Putamen (tissue), 1 donor: ENCODE results near the gene KIF3C.
"Not testable (repeated sequence)": the region's sequence is repeated elsewhere in the genome, so short reads cannot be mapped to it uniquely, and the experiment has no call there.

ENCODE experiments used
- DNase-seq: peaks from one replicate; pipeline ENCODE4 v3.0.0-alpha.2; 2016; ENCODE audit warnings: low spot score

The KIF3C gene

GRCh38 chr2:25999406-25999805 is 17.1 kb upstream of the KIF3C start:
- DNase-seq, result not testable (repeated sequence)

- not testable (repeated sequence) for DNase-seq
Measured at GRCh38 chr2:25998816-25999383, 16.6 kb upstream of the KIF3C start.

GRCh38 chr2:25996844-25997243 is 14.5 kb upstream of the KIF3C start:
- no peak for DNase-seq

- no peak for DNase-seq
Measured at GRCh38 chr2:25994509-25994908, 12.2 kb upstream of the KIF3C start.

- no peak for DNase-seq
Measured at GRCh38 chr2:25993049-25993448, 10.8 kb upstream of the KIF3C start.

- DNase-seq, result no peak
Measured at GRCh38 chr2:25992556-25992955, 10.3 kb upstream of the KIF3C start.

GRCh38 chr2:25991965-25992364 is 9.7 kb upstream of the KIF3C start:
- DNase-seq, result no peak

- no peak for DNase-seq
Measured at GRCh38 chr2:25989154-25989553, 6.9 kb upstream of the KIF3C start.

- no peak for DNase-seq
Measured at GRCh38 chr2:25988134-25988533, 5.8 kb upstream of the KIF3C start.

- DNase-seq, result no peak
Measured at GRCh38 chr2:25983735-25984134, 1.4 kb upstream of the KIF3C start.

- no peak for DNase-seq
Measured at GRCh38 chr2:25982968-25983280, 627 bp upstream of the KIF3C start.

GRCh38 chr2:25981596-25982272 is 563 bp downstream of the KIF3C start:
- no peak for DNase-seq

- DNase-seq, result no peak
Measured at GRCh38 chr2:25980951-25981350, 1.3 kb downstream of the KIF3C start.

GRCh38 chr2:25980076-25980887 is 2.0 kb downstream of the KIF3C start:
- DNase-seq, result no peak

- no peak for DNase-seq
Measured at GRCh38 chr2:25979001-25979400, 3.3 kb downstream of the KIF3C start.

GRCh38 chr2:25977768-25978167 is 4.5 kb downstream of the KIF3C start:
- DNase-seq, result no peak

- no peak for DNase-seq
Measured at GRCh38 chr2:25976983-25977741, 5.1 kb downstream of the KIF3C start.

- no peak for DNase-seq
Measured at GRCh38 chr2:25972049-25972823, 10.1 kb downstream of the KIF3C start.

- no peak for DNase-seq
Measured at GRCh38 chr2:25971596-25971995, 10.7 kb downstream of the KIF3C start.

GRCh38 chr2:25966531-25967270 is 15.6 kb downstream of the KIF3C start:
- no peak for DNase-seq

GRCh38 chr2:25964891-25965290 is 17.4 kb downstream of the KIF3C start:
- peak; percentile 72 for DNase-seq
